Esophagus muscularis mucosa (tissue), 3 donors: Measurements from ENCODE around the gene RBMS1.

Experiments used
- CTCF ChIP-seq, 3 experiments: fragments of 200-600 bp in 2 of 3; fragments of 450-650 bp in 1 of 3; sonication (generic) in 2 of 3; IDR thresholded peaks; one replicate each; pipeline ENCODE4 v1.5.1; 2017 to 2019; ENCODE audit warnings: antibody characterized with exemption in 3 of 3, mild to moderate bottlenecking in 2 of 3, moderate library complexity in 1 of 3
- POLR2A ChIP-seq: fragments of 450-650 bp; IDR thresholded peaks from one replicate; pipeline ENCODE4 v1.6.1; 2017; ENCODE audit warnings: antibody characterized with exemption, moderate library complexity, mild to moderate bottlenecking, low read depth

GRCh38 chr2:160223560-160223959 lies 270.0 kb downstream of the RBMS1 start:
- TF ChIP-seq CTCF (IDR thresholded peaks at IDR 0.05) (no peak), POLR2A (no peak)
